NCI-H2227 (cell line): ENCODE data around the gene ETV3L.
"Not testable (repeated sequence)": the region's sequence is repeated elsewhere in the genome, so short reads cannot be mapped to it uniquely, and the experiment has no call there.

Experiments used
- DNase-seq: peaks from one replicate; lab custom pipeline; 2025; ENCODE audit not compliant: unreplicated experiment; lab: John Stamatoyannopoulos, UW

ETV3L gene

GRCh38 chr1:157105988-157106812 is 6.6 kb upstream of the ETV3L start:
- no peak for DNase-seq

DNA sequence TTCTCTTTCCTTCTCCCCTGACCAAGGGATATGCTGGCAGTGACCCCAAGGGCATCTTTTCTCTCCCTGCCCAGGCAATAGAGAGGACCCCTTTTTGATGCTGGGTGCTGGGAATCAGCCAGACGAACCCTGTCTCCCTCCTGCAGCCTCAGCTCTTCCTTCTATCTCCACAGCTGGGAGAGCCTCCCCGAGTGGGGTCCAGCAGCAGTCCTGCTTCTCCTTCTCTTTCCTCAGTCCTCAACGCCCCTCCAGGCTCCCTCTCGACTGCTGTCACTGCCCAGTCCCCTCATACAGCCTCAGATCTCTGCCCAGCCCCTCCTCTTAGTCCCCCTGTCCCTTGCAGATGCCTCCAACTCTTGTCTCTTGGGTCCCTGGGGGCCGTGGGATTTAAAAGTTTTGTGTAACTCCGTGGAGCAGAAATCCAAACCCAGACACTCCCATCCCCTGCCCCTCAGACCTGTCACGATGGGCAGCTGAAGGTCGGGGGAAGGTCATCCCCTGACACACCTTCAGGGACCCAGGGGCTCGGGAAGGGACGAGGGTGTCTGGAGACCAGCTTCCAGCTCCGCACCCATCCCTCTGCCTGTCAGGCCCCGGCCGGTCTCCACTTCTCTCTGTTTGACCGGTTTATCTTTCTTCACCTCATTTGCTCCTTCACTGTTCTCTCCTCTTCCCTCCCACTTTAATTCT is 5.8 kb upstream of the ETV3L start:
- DNase-seq: no peak

- DNase-seq: no peak
Observed at GRCh38 chr1:157104598-157105293, 5.1 kb upstream of the ETV3L start.

GRCh38 chr1:157103268-157103667 is 3.7 kb upstream of the ETV3L start:
- no peak for DNase-seq

DNA sequence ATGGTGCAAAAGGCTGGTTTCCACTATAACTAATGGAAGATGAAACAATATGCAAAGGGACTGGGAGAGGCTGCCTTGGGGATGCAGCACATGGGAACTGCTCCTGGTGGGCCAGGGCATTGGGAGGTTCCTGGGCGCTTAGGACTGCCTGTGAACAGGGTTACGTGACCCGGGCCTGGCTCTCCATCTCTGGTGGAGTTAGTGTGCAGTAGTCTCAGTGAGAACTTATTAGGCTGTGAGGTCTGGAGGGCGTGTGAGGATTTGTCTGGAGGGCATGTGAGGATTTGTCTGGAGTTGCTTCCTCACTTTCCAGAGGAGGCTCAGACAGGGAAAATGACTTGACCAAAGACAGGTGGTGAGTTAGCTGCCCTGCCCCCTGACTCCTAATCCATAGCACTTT is 1.5 kb upstream of the ETV3L start:
- no peak for DNase-seq

- DNase-seq: not testable (repeated sequence)
Observed at GRCh38 chr1:157098987-157099632, 498 bp downstream of the ETV3L start.

DNA sequence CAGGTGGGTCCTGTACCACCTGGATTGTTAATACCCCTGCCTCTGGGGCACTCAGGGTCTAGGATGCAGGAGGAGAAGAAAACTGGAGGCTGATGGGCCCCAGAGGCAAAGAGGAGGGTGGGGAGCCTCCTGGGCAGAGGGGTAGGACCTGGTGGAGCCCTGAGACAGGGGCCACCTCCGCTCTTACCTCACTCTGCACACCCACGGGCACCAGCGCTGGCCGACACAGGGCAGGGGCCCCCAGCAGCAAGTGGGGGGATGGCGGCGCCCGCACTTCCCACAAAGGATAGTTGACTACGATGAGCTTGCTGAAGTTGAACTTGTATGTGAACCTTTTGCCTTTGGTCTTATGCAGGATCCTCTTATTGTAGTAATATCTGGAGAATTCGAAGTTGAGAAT is 1.1 kb downstream of the ETV3L start:
- DNase-seq: no peak

- no peak for DNase-seq
Observed at GRCh38 chr1:157097692-157098091, 1.9 kb downstream of the ETV3L start.

DNA sequence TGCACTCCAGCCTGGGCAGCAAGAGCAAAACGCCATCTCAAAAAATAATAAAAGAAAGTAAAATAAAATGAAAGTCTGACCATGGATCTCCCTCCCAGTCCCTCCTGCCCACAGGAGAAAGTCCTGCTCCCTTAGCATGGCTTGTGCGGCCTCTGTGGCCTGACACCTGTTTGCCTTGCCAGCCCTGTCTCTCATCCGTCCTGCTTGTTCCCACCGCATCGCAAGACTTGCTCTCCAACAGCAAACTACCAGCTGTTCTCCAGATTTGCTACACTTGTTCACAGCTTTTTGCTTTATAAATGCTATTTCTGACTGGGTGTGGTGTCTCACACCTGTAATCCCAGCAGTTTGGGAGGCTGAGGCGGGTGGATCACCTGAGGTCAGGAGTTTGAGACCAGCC is 2.7 kb downstream of the ETV3L start:
- DNase-seq: no peak

GRCh38 chr1:157095551-157095950 is 4.1 kb downstream of the ETV3L start:
- no peak for DNase-seq

- DNase-seq: no peak
Observed at GRCh38 chr1:157095091-157095490, 4.5 kb downstream of the ETV3L start.

- DNase-seq: no peak
Observed at GRCh38 chr1:157092831-157093230, 6.8 kb downstream of the ETV3L start.

GRCh38 chr1:157091668-157092273 is 7.8 kb downstream of the ETV3L start:
- no peak for DNase-seq

- no peak for DNase-seq
Observed at GRCh38 chr1:157091186-157091585, 8.4 kb downstream of the ETV3L start.

DNA sequence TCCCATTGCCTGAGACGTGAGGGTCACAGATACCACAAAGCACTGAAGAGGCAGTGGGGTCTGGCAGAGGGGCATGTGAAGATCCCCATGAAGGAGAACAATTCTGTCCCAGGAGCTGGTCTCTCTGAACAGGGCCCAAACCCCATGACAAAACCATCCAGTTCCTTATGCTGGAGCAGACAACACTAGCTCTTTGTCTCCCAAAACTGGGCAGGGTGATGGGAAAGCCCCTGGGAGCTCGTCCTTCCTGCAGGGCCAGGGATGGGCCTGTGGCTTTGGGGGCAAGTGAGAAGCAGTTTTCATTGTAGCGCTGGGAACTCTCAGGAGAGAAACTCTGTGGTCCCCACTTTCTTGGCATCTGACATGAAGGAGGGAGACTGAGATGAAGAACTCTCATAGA is 8.8 kb downstream of the ETV3L start:
- no peak for DNase-seq

DNA sequence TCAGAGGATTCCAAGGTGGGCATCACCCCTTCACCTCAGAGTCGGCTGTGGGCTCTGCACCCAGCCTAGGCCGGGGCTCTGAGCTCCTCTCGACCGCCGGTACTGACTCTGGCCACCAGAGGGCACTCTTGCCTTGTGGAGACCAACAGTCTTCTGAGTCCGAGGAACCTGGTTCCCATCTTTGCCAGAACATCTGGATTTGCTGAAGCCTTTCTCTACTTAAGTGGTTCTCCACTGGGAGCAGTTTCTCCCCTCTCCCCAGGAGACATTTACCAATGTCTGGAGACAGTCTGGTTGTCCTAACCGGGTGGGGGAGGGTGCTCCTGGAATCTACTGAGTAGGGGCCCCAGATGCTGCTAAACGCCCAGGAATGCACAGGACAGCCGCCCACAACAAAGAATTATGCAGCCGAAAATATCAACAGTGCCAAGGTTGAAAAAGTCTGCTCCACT is 9.4 kb downstream of the ETV3L start:
- DNase-seq: peak; percentile 93

DNA sequence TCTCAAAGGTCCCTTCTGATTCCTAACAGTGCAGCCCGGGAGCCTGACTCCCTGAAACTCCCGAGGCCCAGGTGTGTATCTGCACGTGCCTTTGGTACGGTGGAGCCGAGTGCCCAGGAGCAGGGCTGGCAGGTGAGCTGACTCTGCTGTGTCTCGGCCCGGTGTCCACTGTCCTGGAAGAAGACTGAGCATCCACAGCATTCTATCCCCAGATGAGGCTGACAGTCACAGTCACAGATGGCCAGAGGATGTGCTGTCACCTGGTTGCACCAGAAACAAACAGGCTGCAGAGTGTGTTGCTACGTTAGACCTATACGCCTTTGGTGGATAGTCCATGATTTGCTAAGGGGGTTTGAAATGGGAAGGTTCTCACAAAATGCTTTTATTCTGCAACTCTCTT is 9.8 kb downstream of the ETV3L start:
- DNase-seq: no peak

DNA sequence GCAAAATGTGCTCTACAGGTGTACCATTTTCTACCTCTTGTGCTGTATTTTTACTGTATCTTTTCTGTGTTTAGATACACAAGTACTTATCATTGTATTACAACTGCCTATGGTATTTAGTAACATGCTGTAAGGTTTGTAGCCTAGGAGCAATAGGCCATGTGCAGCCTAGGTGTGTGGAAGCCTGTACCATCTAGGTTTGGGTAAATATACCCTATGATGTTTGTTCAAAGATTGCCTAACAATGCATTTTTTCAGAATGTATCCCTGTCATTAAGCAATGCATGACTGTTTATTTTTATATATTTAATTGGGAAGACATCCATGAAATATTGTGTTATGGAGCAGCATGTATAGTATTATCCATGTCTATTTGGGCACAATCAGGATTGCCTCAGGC is 11.0 kb downstream of the ETV3L start:
- DNase-seq: no peak

DNA sequence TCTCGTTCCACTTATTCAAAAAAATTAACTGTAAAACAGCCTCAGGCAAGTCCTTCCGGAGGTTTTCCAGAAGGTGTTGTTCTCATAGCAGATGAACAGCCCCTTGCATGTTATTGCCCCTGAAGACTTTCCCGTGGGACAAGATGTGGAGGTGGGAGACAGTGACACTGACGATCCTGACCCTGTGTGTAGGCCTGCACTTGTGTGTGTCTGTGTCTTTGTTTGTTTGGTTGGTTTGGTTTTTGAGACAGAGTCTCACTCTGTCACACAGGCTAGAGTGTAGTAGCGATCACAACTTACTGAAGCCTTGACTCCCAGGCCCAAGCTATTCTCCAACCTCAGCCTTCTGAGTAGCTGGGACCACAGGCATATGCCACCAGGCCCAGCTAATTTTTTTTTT is 12.6 kb downstream of the ETV3L start:
- no peak for DNase-seq

GRCh38 chr1:157086299-157086698 is 13.3 kb downstream of the ETV3L start:
- no peak for DNase-seq

DNA sequence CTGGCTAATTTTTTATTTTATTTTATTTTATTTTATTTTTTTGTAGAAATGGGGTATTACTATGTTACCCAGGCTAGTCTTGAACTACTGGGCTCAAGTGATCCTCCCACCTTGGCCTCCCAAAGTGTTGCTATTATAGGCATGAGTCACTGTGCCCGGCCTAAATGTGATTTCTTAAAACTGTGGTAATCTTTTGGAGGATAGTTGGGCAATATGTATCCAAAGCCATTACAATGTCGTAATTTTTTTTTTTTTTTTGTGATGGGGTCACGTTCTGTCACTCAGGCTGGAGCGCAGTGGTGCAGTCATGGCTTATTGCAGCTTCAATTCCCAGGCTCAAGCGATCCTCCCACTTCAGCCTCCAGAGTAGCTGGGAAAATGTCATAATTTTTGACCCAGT is 14.2 kb downstream of the ETV3L start:
- DNase-seq: no peak
